ENCODE results near the gene GPX7.

GRCh38 chr1:52637946-52638345, 35.8 kb downstream of the GPX7 start:
- TF ChIP-seq POLR2A (IDR thresholded peaks at IDR 0.05; ENCODE audit: low read length) = no peak
- TF ChIP-seq GATA1 (IDR thresholded peaks at IDR 0.05; ENCODE audit: low read depth, low read length) = no peak
